RWPE2 (cell line): ENCODE measurements around the gene SEC16B.
A peak's percentile ranks its signal among the peaks of the same experiment; 100 is the strongest.

ENCODE experiments used
- ATAC-seq: fragments of 200-7000 bp; cut with Tn5 transposase; 3 replicates; pipeline ENCODE4 v1.9.1; 2021; ENCODE audit warnings: low read depth
- DNase-seq: peaks from one replicate; pipeline ENCODE4 v3.0.0-alpha.2; 2020; ENCODE audit warnings: low spot score
- H3K27ac ChIP-seq: fragments of 450-650 bp; 2 replicates; pipeline ENCODE4 v1.5.1; 2017; ENCODE audit warnings: mild to moderate bottlenecking; ENCODE audit not compliant: poor library complexity, severe bottlenecking
- H3K27me3 ChIP-seq: fragments of 250-450 bp; sonication (Bioruptor Pico); 2 replicates; pipeline ENCODE4 v1.5.1; 2021; ENCODE audit warnings: mild to moderate bottlenecking, moderate library complexity; ENCODE audit not compliant: insufficient read depth, poor library complexity, severe bottlenecking
- H3K36me3 ChIP-seq: fragments of 250-450 bp; sonication (Bioruptor Pico); 2 replicates; pipeline ENCODE4 v1.5.1; 2020; ENCODE audit warnings: low read depth, mild to moderate bottlenecking, moderate library complexity
- H3K4me1 ChIP-seq: fragments of 250-450 bp; sonication (Bioruptor Pico); 2 replicates; pipeline ENCODE4 v1.5.1; 2021; ENCODE audit warnings: mild to moderate bottlenecking, moderate library complexity; ENCODE audit not compliant: insufficient read depth, poor library complexity, severe bottlenecking
- H3K4me3 ChIP-seq: fragments of 250-450 bp; sonication (Bioruptor Pico); 2 replicates; pipeline ENCODE4 v1.5.1; 2021; ENCODE audit warnings: mild to moderate bottlenecking, moderate library complexity; ENCODE audit not compliant: severe bottlenecking
- H3K9me3 ChIP-seq: fragments of 250-450 bp; sonication (Bioruptor Pico); 2 replicates; pipeline ENCODE4 v1.5.1; 2021; ENCODE audit warnings: mild to moderate bottlenecking, moderate library complexity; ENCODE audit not compliant: severe bottlenecking
- TF ChIP-seq, protein P1 (sequence below): fragments of 450-650 bp; IDR thresholded peaks from one replicate; pipeline ENCODE4 v1.5.1; 2017; ENCODE audit warnings: mild to moderate bottlenecking, moderate library complexity; ENCODE audit not compliant: poor library complexity, severe bottlenecking

SEC16B gene

DNA sequence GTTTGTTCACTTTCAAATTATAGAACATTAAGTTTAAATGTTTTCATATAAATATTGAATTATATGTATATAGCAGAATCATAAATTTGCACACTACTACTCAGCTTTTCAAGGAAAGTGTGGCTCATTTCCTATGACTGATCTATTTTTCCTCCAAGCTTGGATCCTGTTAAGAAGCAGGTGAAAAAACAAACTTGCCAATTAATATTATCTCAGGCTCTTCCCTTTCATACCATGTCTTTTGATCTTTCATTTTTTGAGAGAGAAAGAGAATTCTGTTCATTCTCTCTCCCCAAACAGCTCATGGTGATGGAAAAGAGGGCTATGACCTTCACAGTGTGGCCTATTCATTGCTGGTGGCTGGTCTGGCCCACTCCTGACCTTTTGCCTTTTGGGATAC is 43.7 kb downstream of the SEC16B start:
- Histone ChIP-seq H3K9me3 (no peaks in the 10 kb centered on the region), H3K4me3 (no peak overlapping the region), H3K27ac (peak overlapping the region; percentile 91), H3K27me3 (no peaks in the 10 kb centered on the region), H3K36me3 (no peaks in the 10 kb centered on the region), H3K4me1 (peaks cover 23% of the 10 kb centered on the region)
- ATAC-seq (no peak), DNase-seq (no peak)
- TF ChIP-seq, protein P1, sequence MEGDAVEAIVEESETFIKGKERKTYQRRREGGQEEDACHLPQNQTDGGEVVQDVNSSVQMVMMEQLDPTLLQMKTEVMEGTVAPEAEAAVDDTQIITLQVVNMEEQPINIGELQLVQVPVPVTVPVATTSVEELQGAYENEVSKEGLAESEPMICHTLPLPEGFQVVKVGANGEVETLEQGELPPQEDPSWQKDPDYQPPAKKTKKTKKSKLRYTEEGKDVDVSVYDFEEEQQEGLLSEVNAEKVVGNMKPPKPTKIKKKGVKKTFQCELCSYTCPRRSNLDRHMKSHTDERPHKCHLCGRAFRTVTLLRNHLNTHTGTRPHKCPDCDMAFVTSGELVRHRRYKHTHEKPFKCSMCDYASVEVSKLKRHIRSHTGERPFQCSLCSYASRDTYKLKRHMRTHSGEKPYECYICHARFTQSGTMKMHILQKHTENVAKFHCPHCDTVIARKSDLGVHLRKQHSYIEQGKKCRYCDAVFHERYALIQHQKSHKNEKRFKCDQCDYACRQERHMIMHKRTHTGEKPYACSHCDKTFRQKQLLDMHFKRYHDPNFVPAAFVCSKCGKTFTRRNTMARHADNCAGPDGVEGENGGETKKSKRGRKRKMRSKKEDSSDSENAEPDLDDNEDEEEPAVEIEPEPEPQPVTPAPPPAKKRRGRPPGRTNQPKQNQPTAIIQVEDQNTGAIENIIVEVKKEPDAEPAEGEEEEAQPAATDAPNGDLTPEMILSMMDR: no peak

DNA sequence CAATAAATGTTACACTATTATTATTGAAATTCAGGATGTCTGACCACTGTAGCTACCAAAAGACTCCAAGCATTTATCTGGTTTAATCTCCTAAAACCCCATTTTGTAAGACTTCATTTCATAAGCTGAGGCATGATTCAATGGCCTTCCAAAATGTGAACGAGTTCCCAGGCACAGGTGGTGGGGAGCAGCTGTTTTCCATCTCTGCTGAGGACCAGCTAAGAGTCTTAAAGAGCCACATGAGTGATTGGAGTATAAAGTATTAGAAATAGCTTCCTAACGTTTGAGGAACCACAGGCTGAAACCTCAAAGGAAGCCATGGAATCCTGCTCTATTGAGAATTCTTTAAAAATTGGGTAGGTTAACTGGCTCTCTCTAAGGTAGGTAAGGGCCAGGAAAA is 44.9 kb downstream of the SEC16B start:
- TF ChIP-seq, protein P1: no peak
- DNase-seq: no peak
- H3K36me3 ChIP-seq: no peaks in the 10 kb centered on the region
- H3K27ac ChIP-seq: no peak overlapping the region
- H3K9me3 ChIP-seq: no peaks in the 10 kb centered on the region
- ATAC-seq: no peak
- peaks cover 23% of the 10 kb centered on the region for H3K4me1 ChIP-seq
- no peak overlapping the region for H3K4me3 ChIP-seq
- H3K27me3 ChIP-seq: no peaks in the 10 kb centered on the region

DNA sequence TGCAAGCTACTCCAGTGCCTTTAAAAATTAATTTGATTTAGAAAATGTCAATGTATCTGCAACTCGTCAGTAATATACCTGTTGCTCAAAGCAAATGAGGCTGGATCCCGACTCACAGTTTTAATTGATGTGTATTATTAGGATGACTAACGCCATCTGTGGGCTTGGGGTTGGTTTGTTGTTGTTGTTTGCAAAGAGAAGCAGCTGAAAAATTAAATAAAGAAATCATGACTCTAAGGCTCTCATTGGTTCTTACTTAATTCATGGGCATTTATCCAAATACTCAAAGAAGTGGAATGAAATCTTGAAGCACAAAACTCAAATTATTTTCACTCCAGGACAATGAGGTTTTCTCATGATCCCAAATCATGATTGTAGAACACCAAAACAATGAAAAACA is 46.4 kb downstream of the SEC16B start:
- no peak for DNase-seq
- H3K9me3 ChIP-seq: no peaks in the 10 kb centered on the region
- H3K4me3 ChIP-seq: no peak overlapping the region
- peaks cover 23% of the 10 kb centered on the region for H3K4me1 ChIP-seq
- no peak for ATAC-seq
- no peaks in the 10 kb centered on the region for H3K27me3 ChIP-seq
- H3K36me3 ChIP-seq: no peaks in the 10 kb centered on the region
- TF ChIP-seq, protein P1: no peak
- H3K27ac ChIP-seq: no peak overlapping the region

DNA sequence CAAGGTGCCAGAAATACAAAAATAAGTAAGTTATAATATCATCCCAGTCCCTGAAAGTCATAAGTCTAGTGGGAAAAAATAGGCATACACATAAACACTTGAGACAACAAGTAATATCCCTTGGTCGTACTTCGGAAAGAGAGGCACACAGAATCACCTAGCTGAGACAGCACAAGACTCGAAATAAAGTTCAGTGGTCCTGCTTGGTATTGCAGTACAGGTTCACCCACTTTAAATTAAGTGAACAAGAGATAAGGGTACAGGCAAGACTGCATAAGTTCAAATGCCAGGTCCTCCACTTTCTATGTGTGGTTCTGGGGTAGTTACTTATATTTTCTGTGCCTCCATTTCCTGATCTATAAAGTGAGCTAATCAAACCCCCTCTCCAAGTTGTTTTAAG is 47.6 kb downstream of the SEC16B start:
- no peak for ATAC-seq
- DNase-seq: no peak

DNA sequence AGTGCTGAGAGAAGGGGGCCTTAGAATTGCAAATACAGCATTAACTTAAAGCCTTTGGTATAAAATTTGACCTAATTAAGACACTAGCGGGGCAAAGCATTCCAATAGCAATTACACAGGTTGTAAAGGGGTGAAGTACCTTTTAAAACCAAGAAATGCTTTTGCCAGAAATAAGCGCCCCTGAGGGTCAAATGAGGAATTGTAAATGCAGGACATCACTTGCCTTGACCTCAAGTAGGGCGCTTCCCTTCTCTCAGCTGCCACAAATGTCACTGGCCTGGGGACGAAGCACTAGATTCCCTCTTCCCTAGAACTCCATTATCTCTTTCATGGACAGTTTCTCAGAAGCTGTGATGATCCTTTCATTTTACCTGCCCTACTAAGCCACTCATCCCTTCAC is 48.3 kb downstream of the SEC16B start:
- ATAC-seq (no peak), DNase-seq (no peak)
- H3K9me3 ChIP-seq: no peaks in the 10 kb centered on the region
- H3K36me3 ChIP-seq: no peaks in the 10 kb centered on the region
- H3K27me3 ChIP-seq: no peaks in the 10 kb centered on the region
- no peak overlapping the region for H3K4me3 ChIP-seq
- TF ChIP-seq, protein P1: no peak
- no peak overlapping the region for H3K27ac ChIP-seq
- peaks cover 5% of the 10 kb centered on the region for H3K4me1 ChIP-seq

More for the DNA sequence above, 47.6 kb downstream of the SEC16B start:
- TF ChIP-seq, protein P1: no peak
- no peak overlapping the region for H3K27ac ChIP-seq
- no peaks in the 10 kb centered on the region for H3K36me3 ChIP-seq
- peaks cover 12% of the 10 kb centered on the region for H3K4me1 ChIP-seq
- H3K9me3 ChIP-seq: no peaks in the 10 kb centered on the region
- H3K4me3 ChIP-seq: no peak overlapping the region
- H3K27me3 ChIP-seq: no peaks in the 10 kb centered on the region
